Vagina (tissue), 2 donors: ENCODE results near the gene SNRPB2. TPM values are rescaled to one million over a fixed set of nuclear protein-coding genes. Genes with fewer than 3 reads are reported as not detected.

Experiments
- DNase-seq, 2 donors: peaks; one replicate each; pipeline ENCODE4 v3.0.0-alpha.2; 2017; ENCODE audit errors: extremely low spot score in 2 of 2
- H3K27ac ChIP-seq: fragments of 200-600 bp; sonication (generic); one replicate; pipeline ENCODE4 v1.5.1; 2019
- H3K27me3 ChIP-seq: fragments of 200-600 bp; sonication (generic); one replicate; pipeline ENCODE4 v1.5.1; 2019
- H3K36me3 ChIP-seq, 2 donors: fragments of 200-600 bp; sonication (generic); one replicate each; pipeline ENCODE4 v1.5.1; 2017 to 2019
- H3K4me1 ChIP-seq: fragments of 200-600 bp; sonication (generic); one replicate; pipeline ENCODE4 v1.5.1; 2019
- H3K4me3 ChIP-seq, 2 donors: fragments of 200-600 bp; sonication (generic); 1 replicate in 1 of 2; 2 replicates in 1 of 2; pipeline ENCODE4 v1.5.1; 2016 to 2019
- H3K9me3 ChIP-seq: fragments of 200-600 bp; sonication (generic); one replicate; pipeline ENCODE4 v1.5.1; 2019
- POLR2A ChIP-seq, 2 donors: fragments of 450-650 bp; IDR thresholded peaks; one replicate each; pipeline ENCODE4 v1.6.1; 2017; ENCODE audit warnings: antibody characterized with exemption in 2 of 2, mild to moderate bottlenecking in 2 of 2, moderate library complexity in 2 of 2
- POLR2AphosphoS5 ChIP-seq, 2 donors: sonication (generic); formaldehyde crosslinking; IDR thresholded peaks; one replicate each; pipeline ENCODE4 v1.9.0; 2017; ENCODE audit warnings: antibody characterized with exemption in 2 of 2, mild to moderate bottlenecking in 2 of 2, low read depth in 1 of 2; ENCODE audit not compliant: insufficient read depth in 1 of 2
- intact Hi-C: fragments of 100-400 bp; cut with DNase I; formaldehyde crosslinking; loops from one replicate; pipeline ENCODE4 v1.15.1; 2023
- total RNA-seq: library from RNA; depleted of rRNA; stranded (reverse); fragments of >200 nt; gene quantifications from one replicate; pipeline ENCODE4 v1.2.3, GENCODE V29; 2016
- TF ChIP-seq, protein P1 (sequence below), 3 experiments: fragments of 450-650 bp in 2 of 3; fragments of 200-600 bp in 1 of 3; sonication (generic) in 1 of 3; IDR thresholded peaks; one replicate each; pipeline ENCODE4 v1.5.1; 2017 to 2019; ENCODE audit warnings: antibody characterized with exemption in 3 of 3, mild to moderate bottlenecking in 2 of 3, moderate library complexity in 2 of 3

The SNRPB2 gene
- total RNA-seq, 1 donor from 2014 or later: 17.2 TPM

- Histone ChIP-seq H3K4me1 (no peaks in the 10 kb centered on the region), H3K36me3 (no peaks in the 10 kb centered on the region), H3K27ac (no peak overlapping the region), H3K4me3 (no peak overlapping the region), H3K9me3 (no peaks in the 10 kb centered on the region), H3K27me3 (no peaks in the 10 kb centered on the region)
- TF ChIP-seq POLR2AphosphoS5 (IDR thresholded peaks at IDR 0.05; ENCODE audit: insufficient read depth in 1 of 2, low read depth in 1 of 2): no peak
- TF ChIP-seq, protein P1, sequence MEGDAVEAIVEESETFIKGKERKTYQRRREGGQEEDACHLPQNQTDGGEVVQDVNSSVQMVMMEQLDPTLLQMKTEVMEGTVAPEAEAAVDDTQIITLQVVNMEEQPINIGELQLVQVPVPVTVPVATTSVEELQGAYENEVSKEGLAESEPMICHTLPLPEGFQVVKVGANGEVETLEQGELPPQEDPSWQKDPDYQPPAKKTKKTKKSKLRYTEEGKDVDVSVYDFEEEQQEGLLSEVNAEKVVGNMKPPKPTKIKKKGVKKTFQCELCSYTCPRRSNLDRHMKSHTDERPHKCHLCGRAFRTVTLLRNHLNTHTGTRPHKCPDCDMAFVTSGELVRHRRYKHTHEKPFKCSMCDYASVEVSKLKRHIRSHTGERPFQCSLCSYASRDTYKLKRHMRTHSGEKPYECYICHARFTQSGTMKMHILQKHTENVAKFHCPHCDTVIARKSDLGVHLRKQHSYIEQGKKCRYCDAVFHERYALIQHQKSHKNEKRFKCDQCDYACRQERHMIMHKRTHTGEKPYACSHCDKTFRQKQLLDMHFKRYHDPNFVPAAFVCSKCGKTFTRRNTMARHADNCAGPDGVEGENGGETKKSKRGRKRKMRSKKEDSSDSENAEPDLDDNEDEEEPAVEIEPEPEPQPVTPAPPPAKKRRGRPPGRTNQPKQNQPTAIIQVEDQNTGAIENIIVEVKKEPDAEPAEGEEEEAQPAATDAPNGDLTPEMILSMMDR (IDR thresholded peaks at IDR 0.05): no peak
- TF ChIP-seq POLR2A (IDR thresholded peaks at IDR 0.05): no peak
- DNase-seq: no peak
- intact Hi-C loops: no loop called here
Observed at GRCh38 chr20:16760431-16761304, 30.8 kb downstream of the SNRPB2 start.

DNA sequence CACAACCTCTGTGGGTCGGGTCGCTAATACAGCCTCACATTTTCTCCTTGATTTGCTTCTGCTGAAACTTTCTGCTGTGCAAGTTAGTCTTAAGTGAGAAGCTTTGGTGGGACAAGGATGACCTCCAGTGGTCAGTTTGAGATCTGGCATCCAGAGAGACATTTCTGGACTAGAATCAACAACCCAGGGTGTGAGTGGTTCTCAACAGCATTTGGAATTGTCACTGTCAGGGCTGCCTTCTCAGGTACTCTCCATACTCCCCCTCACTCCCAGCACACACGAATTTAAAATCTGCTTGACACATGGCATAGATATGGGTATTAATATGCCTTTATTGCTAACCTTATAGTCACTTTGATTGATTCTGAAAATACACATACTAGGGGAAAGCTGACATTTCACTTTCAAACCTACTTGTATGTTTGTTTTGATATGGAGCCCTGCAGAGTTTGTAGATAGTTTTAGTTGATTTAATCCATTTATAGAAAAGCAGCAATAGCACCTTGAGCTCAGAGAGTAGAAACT is 31.5 kb downstream of the SNRPB2 start:
- H3K27me3 ChIP-seq: no peaks in the 10 kb centered on the region
- intact Hi-C loops: no loop called here
- H3K4me3 ChIP-seq: no peak overlapping the region
- no peak for DNase-seq
- no peaks in the 10 kb centered on the region for H3K9me3 ChIP-seq
- TF ChIP-seq POLR2AphosphoS5 (IDR thresholded peaks at IDR 0.05; ENCODE audit: insufficient read depth in 1 of 2, low read depth in 1 of 2): no peak
- TF ChIP-seq, protein P1 (IDR thresholded peaks at IDR 0.05): peak in 2 of 3 experiments; percentile 22 to 49
- TF ChIP-seq POLR2A (IDR thresholded peaks at IDR 0.05): no peak
- H3K27ac ChIP-seq: no peak overlapping the region
- H3K36me3 ChIP-seq: no peaks in the 10 kb centered on the region
- H3K4me1 ChIP-seq: no peaks in the 10 kb centered on the region

DNA sequence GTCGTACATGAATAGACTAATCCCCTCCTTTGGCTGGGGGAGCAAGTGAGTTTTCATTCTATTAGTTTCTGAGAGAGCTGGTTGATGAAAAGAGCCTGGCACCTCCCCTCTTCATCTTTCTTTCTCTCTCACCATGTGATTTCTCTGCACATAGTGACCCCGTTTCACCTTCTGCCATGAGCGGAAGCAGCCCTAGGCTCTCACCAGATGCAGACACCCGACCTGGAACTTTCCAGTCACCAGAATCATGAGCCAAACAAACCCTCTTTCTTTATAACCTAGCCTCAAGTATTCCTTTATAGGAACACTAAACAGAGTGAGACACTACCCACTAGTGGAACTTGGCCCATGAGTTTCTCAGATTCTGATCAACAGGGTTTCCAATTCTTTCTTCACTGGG is 34.7 kb downstream of the SNRPB2 start:
- H3K27me3 ChIP-seq: no peaks in the 10 kb centered on the region
- intact Hi-C loops: no loop called here
- no peak for DNase-seq
- no peaks in the 10 kb centered on the region for H3K36me3 ChIP-seq
- no peaks in the 10 kb centered on the region for H3K9me3 ChIP-seq
- H3K4me1 ChIP-seq: no peaks in the 10 kb centered on the region
- no peak overlapping the region for H3K4me3 ChIP-seq
- TF ChIP-seq, protein P1 (IDR thresholded peaks at IDR 0.05): no peak
- TF ChIP-seq POLR2AphosphoS5 (IDR thresholded peaks at IDR 0.05; ENCODE audit: insufficient read depth in 1 of 2, low read depth in 1 of 2) (no peak), POLR2A (IDR thresholded peaks at IDR 0.05) (no peak)
- H3K27ac ChIP-seq: no peak overlapping the region

- peaks cover 4% of the 10 kb centered on the region for H3K9me3 ChIP-seq
- no peaks in the 10 kb centered on the region for H3K36me3 ChIP-seq
- intact Hi-C loops: no loop called here
- H3K4me1 ChIP-seq: no peaks in the 10 kb centered on the region
- TF ChIP-seq, protein P1 (IDR thresholded peaks at IDR 0.05): no peak
- TF ChIP-seq POLR2AphosphoS5 (IDR thresholded peaks at IDR 0.05; ENCODE audit: insufficient read depth in 1 of 2, low read depth in 1 of 2): no peak
- no peak for TF ChIP-seq POLR2A (IDR thresholded peaks at IDR 0.05)
- no peak overlapping the region for H3K4me3 ChIP-seq
- H3K27me3 ChIP-seq: no peaks in the 10 kb centered on the region
- no peak for DNase-seq
- H3K27ac ChIP-seq: no peak overlapping the region
Observed at GRCh38 chr20:16771213-16771612, 41.4 kb downstream of the SNRPB2 start.

DNA sequence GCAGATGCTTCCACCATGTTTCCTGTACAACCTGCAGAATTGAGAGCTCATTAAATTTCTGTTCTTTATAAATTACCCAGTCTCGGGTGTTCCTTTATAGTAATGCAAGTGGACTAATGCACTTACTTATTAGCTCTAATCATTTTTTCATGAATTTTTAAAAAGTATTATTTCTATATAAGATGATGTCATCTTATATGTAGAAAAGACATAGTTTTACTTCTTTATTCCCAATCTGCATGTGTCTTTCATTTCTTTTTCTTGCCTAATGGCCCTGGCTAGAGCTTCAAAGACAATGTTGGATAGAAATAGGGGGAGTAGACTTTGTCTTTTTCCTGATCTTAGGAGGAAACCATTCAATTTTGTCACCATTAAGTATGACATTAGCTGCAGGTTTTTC is 46.1 kb downstream of the SNRPB2 start:
- no peak for TF ChIP-seq POLR2AphosphoS5 (IDR thresholded peaks at IDR 0.05; ENCODE audit: insufficient read depth in 1 of 2, low read depth in 1 of 2)
- TF ChIP-seq, protein P1 (IDR thresholded peaks at IDR 0.05): no peak
- no peak for TF ChIP-seq POLR2A (IDR thresholded peaks at IDR 0.05)
- Histone ChIP-seq H3K4me3 (no peak overlapping the region), H3K36me3 (no peaks in the 10 kb centered on the region), H3K27ac (no peak overlapping the region), H3K4me1 (no peaks in the 10 kb centered on the region), H3K9me3 (peaks cover 4% of the 10 kb centered on the region), H3K27me3 (no peaks in the 10 kb centered on the region)
- intact Hi-C loops: no loop called here
- DNase-seq: no peak
